Suprapubic skin (tissue), 4 donors: ENCODE measurements around the gene GALNT18. TPM values are rescaled to one million over a fixed set of nuclear protein-coding genes. Genes with fewer than 3 reads are reported as not detected.

Source experiments
- DNase-seq, 2 donors: peaks; one replicate each; pipeline ENCODE4 v3.0.0-alpha.2; 2019; ENCODE audit warnings: low spot score in 2 of 2
- H3K27ac ChIP-seq: fragments of 200-600 bp; sonication (generic); one replicate; pipeline ENCODE4 v1.5.1; 2019
- H3K27me3 ChIP-seq: fragments of 200-600 bp; sonication (generic); one replicate; pipeline ENCODE4 v1.5.1; 2019
- H3K36me3 ChIP-seq: fragments of 200-600 bp; sonication (generic); one replicate; pipeline ENCODE4 v1.5.1; 2019
- H3K4me1 ChIP-seq: fragments of 200-600 bp; sonication (generic); one replicate; pipeline ENCODE4 v1.5.1; 2019
- H3K4me3 ChIP-seq: fragments of 200-600 bp; sonication (generic); one replicate; pipeline ENCODE4 v1.5.1; 2019; ENCODE audit warnings: mild to moderate bottlenecking
- H3K9me3 ChIP-seq: fragments of 200-600 bp; sonication (generic); one replicate; pipeline ENCODE4 v1.5.1; 2019
- EP300 ChIP-seq: sonication (generic); formaldehyde crosslinking; IDR thresholded peaks from one replicate; pipeline ENCODE4 v1.6.1; 2017; ENCODE audit warnings: antibody characterized with exemption
- POLR2A ChIP-seq, 2 donors: fragments of 450-650 bp; IDR thresholded peaks; one replicate each; pipeline ENCODE4 v1.6.1; 2017; ENCODE audit warnings: antibody characterized with exemption in 2 of 2, mild to moderate bottlenecking in 2 of 2, moderate library complexity in 2 of 2
- POLR2AphosphoS5 ChIP-seq, 3 donors: sonication (generic); formaldehyde crosslinking; IDR thresholded peaks; one replicate each; pipeline ENCODE4 v1.6.1; 2017; ENCODE audit warnings: antibody characterized with exemption in 3 of 3
- WGBS: methylation state at CpG from one replicate; pipeline ENCODE4 v1.1.5; 2018; 5-methylcytosine and 5-hydroxymethylcytosine counted together
- total RNA-seq, 4 donors: library from RNA; depleted of rRNA; stranded (reverse); fragments of >200 nt; gene quantifications; one replicate each; pipeline ENCODE4 v1.1.0, GENCODE V29; 2016
- TF ChIP-seq, protein P1 (sequence below), 2 donors: fragments of 200-600 bp in 1 of 2; fragments of 450-650 bp in 1 of 2; sonication (generic) in 1 of 2; IDR thresholded peaks; one replicate each; pipeline ENCODE4 v1.5.1; 2016 to 2019; ENCODE audit warnings: antibody characterized with exemption in 2 of 2, mild to moderate bottlenecking in 1 of 2, moderate library complexity in 1 of 2

The GALNT18 gene
- total RNA-seq, 4 donors from 2014 or later, result 20.6 to 26.0 (median 23.1) TPM

- Histone ChIP-seq H3K9me3 (no peaks in the 10 kb centered on the region), H3K4me1 (peaks cover 32% of the 10 kb centered on the region), H3K27ac (no peak overlapping the region), H3K4me3 (no peak overlapping the region), H3K27me3 (no peaks in the 10 kb centered on the region), H3K36me3 (no peaks in the 10 kb centered on the region)
- no peak for DNase-seq
- TF ChIP-seq POLR2AphosphoS5 (IDR thresholded peaks at IDR 0.05) (no peak), POLR2A (IDR thresholded peaks at IDR 0.05) (no peak), EP300 (no peak)
- TF ChIP-seq, protein P1, sequence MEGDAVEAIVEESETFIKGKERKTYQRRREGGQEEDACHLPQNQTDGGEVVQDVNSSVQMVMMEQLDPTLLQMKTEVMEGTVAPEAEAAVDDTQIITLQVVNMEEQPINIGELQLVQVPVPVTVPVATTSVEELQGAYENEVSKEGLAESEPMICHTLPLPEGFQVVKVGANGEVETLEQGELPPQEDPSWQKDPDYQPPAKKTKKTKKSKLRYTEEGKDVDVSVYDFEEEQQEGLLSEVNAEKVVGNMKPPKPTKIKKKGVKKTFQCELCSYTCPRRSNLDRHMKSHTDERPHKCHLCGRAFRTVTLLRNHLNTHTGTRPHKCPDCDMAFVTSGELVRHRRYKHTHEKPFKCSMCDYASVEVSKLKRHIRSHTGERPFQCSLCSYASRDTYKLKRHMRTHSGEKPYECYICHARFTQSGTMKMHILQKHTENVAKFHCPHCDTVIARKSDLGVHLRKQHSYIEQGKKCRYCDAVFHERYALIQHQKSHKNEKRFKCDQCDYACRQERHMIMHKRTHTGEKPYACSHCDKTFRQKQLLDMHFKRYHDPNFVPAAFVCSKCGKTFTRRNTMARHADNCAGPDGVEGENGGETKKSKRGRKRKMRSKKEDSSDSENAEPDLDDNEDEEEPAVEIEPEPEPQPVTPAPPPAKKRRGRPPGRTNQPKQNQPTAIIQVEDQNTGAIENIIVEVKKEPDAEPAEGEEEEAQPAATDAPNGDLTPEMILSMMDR (IDR thresholded peaks at IDR 0.05), result no peak
- 45% methylated on average over 17 of the region's 20 CpGs for WGBS
These were observed 217.8 kb downstream of the GALNT18 start for GRCh38 chr11:11403763-11404725.

DNA sequence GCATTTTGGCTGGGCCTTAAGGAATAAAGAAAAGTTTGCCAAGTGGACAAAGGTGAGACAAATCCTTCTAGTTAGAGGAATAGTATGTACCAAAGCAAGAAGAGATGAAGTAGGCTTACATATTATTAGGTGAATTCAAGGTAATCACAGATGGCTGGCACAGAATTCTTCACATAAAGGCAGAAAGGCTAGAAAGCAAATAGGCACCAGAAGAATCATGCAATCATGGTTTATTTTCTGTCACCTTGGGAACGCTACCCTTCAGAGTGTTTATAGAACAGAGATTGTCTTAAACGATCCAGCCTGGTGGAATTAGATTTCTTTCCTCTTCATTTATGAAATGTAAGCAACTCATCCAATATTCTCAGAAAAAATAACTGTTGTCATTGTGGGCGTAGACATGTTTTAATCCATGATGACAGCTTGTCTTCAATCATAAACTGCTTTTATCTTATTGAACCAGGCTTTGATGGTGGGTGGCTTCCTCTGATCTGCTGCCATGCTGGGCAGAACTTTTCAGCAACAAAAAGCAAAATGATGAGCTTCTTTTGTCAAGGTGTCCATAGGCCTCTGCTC lies 219.8 kb downstream of the GALNT18 start:
- peaks cover 15% of the 10 kb centered on the region for H3K4me1 ChIP-seq
- DNase-seq, result no peak
- H3K9me3 ChIP-seq, result no peaks in the 10 kb centered on the region
- H3K36me3 ChIP-seq, result no peaks in the 10 kb centered on the region
- no peak overlapping the region for H3K4me3 ChIP-seq
- 71% methylated on average over 3 of the region's 3 CpGs for WGBS
- H3K27me3 ChIP-seq, result no peaks in the 10 kb centered on the region
- TF ChIP-seq, protein P1 (IDR thresholded peaks at IDR 0.05), result no peak
- TF ChIP-seq POLR2AphosphoS5 (IDR thresholded peaks at IDR 0.05) (no peak), POLR2A (IDR thresholded peaks at IDR 0.05) (no peak), EP300 (no peak)
- no peak overlapping the region for H3K27ac ChIP-seq

GRCh38 chr11:11400635-11401232 lies 221.1 kb downstream of the GALNT18 start:
- Histone ChIP-seq H3K27me3 (no peaks in the 10 kb centered on the region), H3K27ac (no peak overlapping the region), H3K36me3 (no peaks in the 10 kb centered on the region), H3K4me3 (no peak overlapping the region), H3K9me3 (no peaks in the 10 kb centered on the region), H3K4me1 (peaks cover 11% of the 10 kb centered on the region)
- 88% methylated on average over 9 of the region's 9 CpGs for WGBS
- no peak for DNase-seq
- no peak for TF ChIP-seq POLR2AphosphoS5 (IDR thresholded peaks at IDR 0.05)
- TF ChIP-seq, protein P1 (IDR thresholded peaks at IDR 0.05), result no peak
- TF ChIP-seq EP300, result no peak
- TF ChIP-seq POLR2A (IDR thresholded peaks at IDR 0.05), result no peak

DNA sequence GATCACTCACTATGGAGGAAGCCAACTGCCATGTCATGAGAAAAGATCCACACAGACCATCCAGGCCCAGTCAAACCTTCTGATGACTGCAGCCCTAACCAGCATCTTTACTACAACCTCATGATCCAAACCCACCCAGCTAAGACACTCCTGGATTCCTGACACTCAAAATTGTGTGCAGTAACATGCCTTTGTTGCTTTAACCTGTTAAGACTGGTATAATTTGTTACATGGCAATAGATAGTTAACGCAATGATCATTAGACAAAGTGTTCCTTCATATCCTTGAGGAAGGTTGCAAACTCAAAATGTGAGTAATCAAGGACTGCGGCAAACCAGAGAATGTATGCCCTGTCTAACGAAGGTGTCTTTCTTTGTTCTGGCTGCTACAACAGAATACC lies 221.7 kb downstream of the GALNT18 start:
- no peaks in the 10 kb centered on the region for H3K9me3 ChIP-seq
- no peak for DNase-seq
- peaks cover 11% of the 10 kb centered on the region for H3K4me1 ChIP-seq
- H3K4me3 ChIP-seq, result no peak overlapping the region
- no peaks in the 10 kb centered on the region for H3K27me3 ChIP-seq
- TF ChIP-seq, protein P1 (IDR thresholded peaks at IDR 0.05), result no peak
- no peak for TF ChIP-seq POLR2A (IDR thresholded peaks at IDR 0.05)
- no peak for TF ChIP-seq EP300
- no peak for TF ChIP-seq POLR2AphosphoS5 (IDR thresholded peaks at IDR 0.05)
- no peak overlapping the region for H3K27ac ChIP-seq
- H3K36me3 ChIP-seq, result no peaks in the 10 kb centered on the region
- 89% methylated on average over 3 of the region's 3 CpGs for WGBS

- Histone ChIP-seq H3K4me1 (peaks cover 4% of the 10 kb centered on the region), H3K27me3 (no peaks in the 10 kb centered on the region), H3K4me3 (no peak overlapping the region), H3K27ac (no peak overlapping the region), H3K36me3 (no peaks in the 10 kb centered on the region), H3K9me3 (no peaks in the 10 kb centered on the region)
- TF ChIP-seq EP300 (no peak), POLR2A (IDR thresholded peaks at IDR 0.05) (no peak), POLR2AphosphoS5 (IDR thresholded peaks at IDR 0.05) (no peak)
- TF ChIP-seq, protein P1 (IDR thresholded peaks at IDR 0.05), result no peak
- WGBS, result 96% methylated on average over 3 of the region's 3 CpGs
- DNase-seq, result no peak
These were observed 224.0 kb downstream of the GALNT18 start for GRCh38 chr11:11397781-11398180.
